Suprapubic skin (tissue), 4 donors: ENCODE data around the gene BLOC1S1.

Experiments used
- POLR2A ChIP-seq, 2 donors: fragments of 450-650 bp; IDR thresholded peaks; one replicate each; pipeline ENCODE4 v1.6.1; 2017; ENCODE audit warnings: antibody characterized with exemption in 2 of 2, mild to moderate bottlenecking in 2 of 2, moderate library complexity in 2 of 2
- POLR2AphosphoS5 ChIP-seq, 3 donors: sonication (generic); formaldehyde crosslinking; IDR thresholded peaks; one replicate each; pipeline ENCODE4 v1.6.1; 2017; ENCODE audit warnings: antibody characterized with exemption in 3 of 3
- TF ChIP-seq, protein P1 (sequence below), 2 donors: fragments of 200-600 bp in 1 of 2; fragments of 450-650 bp in 1 of 2; sonication (generic) in 1 of 2; IDR thresholded peaks; one replicate each; pipeline ENCODE4 v1.5.1; 2016 to 2019; ENCODE audit warnings: antibody characterized with exemption in 2 of 2, mild to moderate bottlenecking in 1 of 2, moderate library complexity in 1 of 2

DNA sequence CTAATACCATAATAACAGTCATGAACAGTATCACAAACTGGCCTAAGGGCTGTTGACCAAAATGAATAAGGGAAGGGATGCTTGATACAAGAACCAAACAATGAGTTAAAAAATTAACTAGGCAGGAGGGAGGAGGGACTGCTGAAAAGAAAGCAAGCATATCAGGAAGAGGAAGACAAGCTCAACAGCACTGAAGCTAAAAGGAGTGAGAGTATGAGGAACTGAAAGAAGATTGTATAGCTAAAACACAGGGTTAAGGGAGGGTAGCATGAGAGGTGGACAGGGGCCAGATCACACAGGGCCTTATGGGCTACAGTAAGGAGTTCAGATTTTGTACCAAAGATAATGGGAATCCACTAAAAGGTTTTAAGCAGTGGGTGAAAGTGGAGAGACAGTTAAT lies 42.2 kb upstream of the BLOC1S1 start:
- TF ChIP-seq, protein P1, sequence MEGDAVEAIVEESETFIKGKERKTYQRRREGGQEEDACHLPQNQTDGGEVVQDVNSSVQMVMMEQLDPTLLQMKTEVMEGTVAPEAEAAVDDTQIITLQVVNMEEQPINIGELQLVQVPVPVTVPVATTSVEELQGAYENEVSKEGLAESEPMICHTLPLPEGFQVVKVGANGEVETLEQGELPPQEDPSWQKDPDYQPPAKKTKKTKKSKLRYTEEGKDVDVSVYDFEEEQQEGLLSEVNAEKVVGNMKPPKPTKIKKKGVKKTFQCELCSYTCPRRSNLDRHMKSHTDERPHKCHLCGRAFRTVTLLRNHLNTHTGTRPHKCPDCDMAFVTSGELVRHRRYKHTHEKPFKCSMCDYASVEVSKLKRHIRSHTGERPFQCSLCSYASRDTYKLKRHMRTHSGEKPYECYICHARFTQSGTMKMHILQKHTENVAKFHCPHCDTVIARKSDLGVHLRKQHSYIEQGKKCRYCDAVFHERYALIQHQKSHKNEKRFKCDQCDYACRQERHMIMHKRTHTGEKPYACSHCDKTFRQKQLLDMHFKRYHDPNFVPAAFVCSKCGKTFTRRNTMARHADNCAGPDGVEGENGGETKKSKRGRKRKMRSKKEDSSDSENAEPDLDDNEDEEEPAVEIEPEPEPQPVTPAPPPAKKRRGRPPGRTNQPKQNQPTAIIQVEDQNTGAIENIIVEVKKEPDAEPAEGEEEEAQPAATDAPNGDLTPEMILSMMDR (IDR thresholded peaks at IDR 0.05): no peak
- no peak for TF ChIP-seq POLR2AphosphoS5 (IDR thresholded peaks at IDR 0.05)
- TF ChIP-seq POLR2A (IDR thresholded peaks at IDR 0.05): no peak
